ENCODE data around the gene ULK4.
"Not testable (repeated sequence)": the region's sequence is repeated elsewhere in the genome, so short reads cannot be mapped to it uniquely, and the experiment has no call there.

Gene ULK4

GRCh38 chr3:41592753-41593510 lies 369.0 kb downstream of the ULK4 start:
- in situ Hi-C loops (cut with HindIII; ENCODE audit: low sequenced_read_pairs), result no loop called here

- in situ Hi-C loops (cut with HindIII; ENCODE audit: low sequenced_read_pairs), result no loop called here
Measured at GRCh38 chr3:41583014-41583413, 378.9 kb downstream of the ULK4 start.

- in situ Hi-C loops (cut with HindIII; ENCODE audit: low sequenced_read_pairs), result no loop called here
Measured at GRCh38 chr3:41581700-41582099, 380.2 kb downstream of the ULK4 start.

DNA sequence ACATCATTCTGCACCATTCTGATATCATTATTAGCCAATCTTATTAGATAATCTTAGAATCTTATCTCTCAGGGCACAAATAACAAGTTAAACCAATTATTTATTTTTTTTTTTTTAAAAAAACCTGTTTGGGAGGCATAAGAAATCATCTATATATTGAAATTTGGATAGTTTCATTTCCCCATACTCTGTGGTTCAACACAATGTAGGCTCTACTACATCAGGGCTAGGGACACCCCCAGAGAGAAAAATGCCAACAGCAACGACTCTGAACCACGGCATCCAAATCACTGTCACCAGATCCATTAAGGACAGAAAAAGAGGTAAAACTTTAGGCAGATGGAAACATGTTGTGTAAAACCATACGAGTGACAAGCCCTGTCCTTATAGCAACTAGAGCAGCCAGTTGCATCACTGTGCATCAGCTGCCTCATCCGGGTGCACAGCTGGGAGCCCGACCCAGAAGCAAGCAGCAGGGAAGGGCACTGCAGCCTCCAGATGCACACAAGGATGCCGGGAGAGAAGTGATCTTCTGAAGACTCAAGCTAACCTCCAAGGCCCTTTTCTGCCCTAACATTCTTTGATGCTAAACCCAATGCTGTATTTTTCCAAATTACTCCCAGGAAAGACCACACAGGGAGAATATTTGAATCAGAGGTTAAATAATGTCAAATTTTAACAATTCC lies 381.5 kb downstream of the ULK4 start:
- in situ Hi-C loops (cut with HindIII; ENCODE audit: low sequenced_read_pairs), result no loop called here

DNA sequence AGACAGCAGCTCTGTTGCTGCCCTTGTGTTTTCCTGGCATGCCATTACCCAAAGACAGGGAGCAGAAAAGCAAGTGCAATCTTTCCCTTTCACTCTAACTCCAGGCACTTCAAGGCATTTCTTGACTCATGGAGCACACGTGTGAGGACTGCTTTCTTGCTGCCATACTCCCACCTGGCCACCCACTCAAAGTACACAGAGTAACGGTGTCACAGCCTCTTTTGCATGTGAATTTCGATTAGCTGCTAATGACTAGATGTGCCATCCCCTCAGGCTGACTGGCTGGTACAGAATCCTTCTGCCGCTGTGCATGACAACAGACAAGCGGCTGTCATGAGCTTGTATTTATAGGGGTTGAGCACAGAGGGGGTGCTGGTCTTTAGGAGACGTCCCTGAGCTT lies 382.0 kb downstream of the ULK4 start:
- in situ Hi-C loops (cut with HindIII; ENCODE audit: low sequenced_read_pairs), result no loop called here

DNA sequence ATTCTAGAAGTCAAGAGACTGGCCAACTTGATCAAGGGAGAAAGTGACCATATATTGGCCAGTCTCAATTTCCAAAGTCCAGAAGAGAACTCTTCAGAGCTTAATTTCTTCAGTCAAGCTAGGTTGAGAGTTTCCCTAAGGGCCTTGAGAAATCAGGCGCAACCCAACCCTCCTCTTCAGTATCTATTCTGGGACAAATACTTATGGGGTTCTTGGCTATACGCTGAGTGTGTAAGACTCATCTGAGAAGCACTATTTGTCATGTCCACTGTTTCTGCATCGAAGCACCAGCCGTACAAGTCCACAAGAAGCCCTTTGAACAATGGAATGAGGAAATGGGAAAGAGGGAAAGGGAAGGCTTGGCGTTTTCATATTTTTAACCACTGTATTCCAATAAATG lies 383.1 kb downstream of the ULK4 start:
- in situ Hi-C loops (cut with HindIII; ENCODE audit: low sequenced_read_pairs), result no loop called here

DNA sequence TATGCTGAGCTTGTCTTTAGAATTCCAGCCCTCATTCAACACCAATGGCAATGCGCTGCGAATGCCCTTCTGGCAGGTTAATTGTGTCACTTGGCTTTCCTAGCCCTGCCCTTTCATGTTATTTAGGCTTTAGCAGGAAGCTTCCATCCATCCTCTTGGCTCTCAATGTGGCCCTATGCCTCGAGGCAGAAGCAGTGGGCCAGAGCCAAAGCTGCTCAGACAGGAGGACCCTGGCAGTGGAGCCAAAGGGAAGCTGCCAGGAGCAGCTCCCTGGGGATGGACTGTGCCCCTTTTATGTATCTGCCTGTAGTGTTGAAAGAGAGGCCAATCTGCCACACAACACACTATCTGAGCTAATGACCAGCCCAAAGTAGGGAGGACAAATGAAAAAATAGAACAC lies 386.2 kb downstream of the ULK4 start:
- in situ Hi-C loops (cut with HindIII; ENCODE audit: low sequenced_read_pairs), result no loop called here

DNA sequence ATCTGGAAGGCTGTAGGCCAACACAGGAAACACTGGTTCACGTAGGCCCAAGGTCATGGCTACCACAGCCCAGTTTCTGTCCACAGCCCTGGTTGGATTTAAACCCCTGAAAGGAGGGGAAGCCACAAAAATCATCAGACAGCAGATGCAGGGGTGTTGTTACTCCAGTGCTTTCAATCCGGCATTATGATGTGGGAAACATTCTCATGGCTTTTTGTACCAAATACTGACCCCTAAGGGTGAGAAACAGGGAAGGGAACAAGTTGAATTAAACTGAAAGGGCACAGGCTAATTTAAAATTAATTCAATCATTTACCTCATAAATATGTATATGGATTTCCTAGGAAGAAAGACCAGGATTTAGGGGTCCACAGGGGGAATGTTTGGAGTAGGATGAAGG lies 387.0 kb downstream of the ULK4 start:
- in situ Hi-C loops (cut with HindIII; ENCODE audit: low sequenced_read_pairs), result no loop called here

- in situ Hi-C loops (cut with HindIII; ENCODE audit: low sequenced_read_pairs), result no loop called here
Measured at GRCh38 chr3:41573591-41573990, 388.3 kb downstream of the ULK4 start.

DNA sequence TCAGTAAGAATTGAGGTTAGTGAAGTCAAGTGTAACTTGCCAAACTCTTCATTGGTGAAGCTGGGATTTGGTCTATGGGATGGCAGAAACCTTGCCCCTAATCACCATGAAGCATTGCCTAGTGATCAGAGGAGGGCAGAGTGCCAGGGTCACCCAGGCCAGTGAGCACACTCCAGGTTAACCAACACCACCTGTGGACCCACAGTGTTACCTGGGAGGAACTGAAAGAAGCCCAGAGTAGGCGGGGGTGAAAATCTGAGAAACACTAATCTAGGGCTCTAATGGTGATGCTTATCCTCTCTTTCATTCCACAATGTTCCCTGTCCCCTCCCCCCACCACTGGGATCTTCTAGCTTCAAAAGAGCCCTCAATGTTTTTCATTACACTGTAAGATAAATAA lies 389.8 kb downstream of the ULK4 start:
- in situ Hi-C loops (cut with HindIII; ENCODE audit: low sequenced_read_pairs), result no loop called here

DNA sequence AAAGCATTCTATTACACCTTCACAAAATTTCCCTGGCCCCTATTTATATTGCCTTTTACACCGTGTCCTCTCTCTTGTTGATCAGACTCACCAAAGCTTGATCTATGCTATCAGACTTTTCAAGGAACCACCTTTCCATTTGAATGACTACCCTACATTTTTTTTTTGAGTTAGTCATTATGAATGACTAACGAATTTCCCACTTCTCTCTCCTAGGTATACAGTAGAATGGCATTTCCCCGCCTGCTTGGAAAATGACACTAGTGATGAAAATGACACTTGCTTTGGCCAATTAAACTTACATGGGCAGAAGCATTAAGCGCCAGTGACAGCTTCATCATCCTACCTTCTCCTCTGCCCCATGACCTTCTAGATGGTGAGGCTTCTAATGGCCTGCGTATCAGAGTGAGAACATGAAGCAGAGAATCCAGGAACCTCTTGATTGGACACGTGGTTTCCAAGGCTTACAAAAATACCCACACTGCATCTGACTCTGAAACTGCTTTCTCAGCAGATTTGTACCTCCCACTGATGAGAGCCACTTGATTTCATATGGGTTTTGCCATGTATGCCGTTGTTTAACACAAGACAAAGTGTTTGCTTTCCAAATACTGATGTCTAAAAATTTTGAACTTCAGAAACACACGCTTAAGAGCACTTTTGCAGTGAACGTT lies 392.1 kb downstream of the ULK4 start:
- in situ Hi-C loops (cut with HindIII; ENCODE audit: low sequenced_read_pairs), result no loop called here

GRCh38 chr3:41565948-41566514 lies 395.9 kb downstream of the ULK4 start:
- in situ Hi-C loops (cut with HindIII; ENCODE audit: low sequenced_read_pairs), result no loop called here

DNA sequence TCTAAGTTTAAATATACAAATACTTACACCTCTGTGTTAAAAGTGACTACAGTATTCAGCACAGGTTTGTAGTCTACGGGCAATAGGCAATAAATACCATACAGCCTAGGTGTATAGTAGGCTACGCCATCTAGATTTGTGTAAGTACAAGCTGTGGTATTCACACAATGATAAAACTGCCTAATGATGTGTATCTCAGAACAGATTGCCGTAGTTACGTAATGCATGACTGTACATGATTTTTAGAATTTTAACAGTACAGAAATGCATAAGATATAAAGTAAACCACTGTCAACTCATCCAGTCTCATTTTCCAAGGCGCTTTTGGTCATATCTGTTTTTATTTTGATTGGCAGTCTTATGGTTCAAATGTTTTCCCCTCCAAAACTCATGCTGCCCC lies 396.9 kb downstream of the ULK4 start:
- in situ Hi-C loops (cut with HindIII; ENCODE audit: low sequenced_read_pairs), result no loop called here

DNA sequence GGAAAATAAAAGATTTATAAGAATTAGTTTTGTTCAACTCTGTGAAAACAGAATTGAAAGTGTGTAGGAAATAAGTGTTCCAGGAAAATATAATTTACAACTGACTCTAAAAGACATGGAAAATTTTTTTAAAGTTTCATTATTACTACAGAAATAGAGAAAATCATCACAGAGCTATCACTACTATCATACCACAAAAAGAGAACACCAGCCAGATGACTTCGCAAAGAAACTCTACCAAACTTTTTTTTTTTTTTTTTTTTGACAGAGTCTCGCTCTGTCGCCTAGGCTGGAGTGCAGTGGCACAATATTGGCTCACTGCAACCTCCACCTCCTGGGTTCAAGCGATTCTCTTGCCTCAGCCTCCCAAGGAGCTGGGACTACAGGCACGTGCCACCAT lies 405.7 kb downstream of the ULK4 start:
- in situ Hi-C loops (cut with HindIII; ENCODE audit: low sequenced_read_pairs), result not testable (repeated sequence)

- in situ Hi-C loops (cut with HindIII; ENCODE audit: low sequenced_read_pairs), result no loop called here
Measured at GRCh38 chr3:41532976-41533375, 428.9 kb downstream of the ULK4 start.

GRCh38 chr3:41526995-41527573 lies 434.8 kb downstream of the ULK4 start:
- in situ Hi-C loops (cut with HindIII; ENCODE audit: low sequenced_read_pairs), result loop anchor here (5.0 kb wide), 1 partner anchor 50 kb away; no protein-coding TSS in a partner anchor

DNA sequence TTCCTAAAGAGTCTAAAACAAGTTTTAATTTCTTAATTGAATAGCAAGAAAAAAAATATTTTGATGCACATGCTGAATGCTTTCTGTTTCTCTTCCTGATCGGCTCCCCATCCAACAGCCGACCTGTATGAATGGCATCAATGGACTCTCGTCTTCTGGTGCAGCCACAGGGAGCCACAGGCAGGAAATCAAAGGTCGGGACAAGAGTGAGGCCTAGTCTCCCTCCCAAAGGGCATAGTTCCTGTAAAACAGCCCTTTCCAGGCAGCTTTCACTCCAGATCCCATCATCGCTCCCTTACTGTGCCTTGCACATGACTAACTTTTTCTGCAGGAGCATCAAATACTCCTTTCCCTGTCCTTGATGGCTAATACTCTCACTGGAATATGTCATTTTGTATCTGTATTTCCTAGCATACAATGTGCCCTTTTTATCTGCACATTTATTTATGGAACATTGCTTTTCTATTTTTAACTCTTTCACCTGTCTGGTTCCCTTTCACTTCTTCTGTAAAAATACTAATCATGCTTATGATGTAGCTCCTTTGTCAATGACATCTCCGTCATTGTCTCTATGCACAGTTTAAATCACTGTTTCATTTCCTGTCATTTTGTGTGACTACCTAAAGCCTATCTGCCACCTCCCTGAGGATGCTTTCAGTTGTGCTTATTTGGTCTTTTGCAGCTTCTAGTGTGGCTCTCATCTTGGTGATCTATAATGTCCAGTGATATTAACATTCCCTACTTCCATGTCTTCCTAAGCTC lies 436.4 kb downstream of the ULK4 start:
- in situ Hi-C loops (cut with HindIII; ENCODE audit: low sequenced_read_pairs), result loop anchor here (5.0 kb wide), 1 partner anchor 48 kb away; no protein-coding TSS in a partner anchor

- in situ Hi-C loops (cut with HindIII; ENCODE audit: low sequenced_read_pairs), result no loop called here
Measured at GRCh38 chr3:41523897-41524296, 438.0 kb downstream of the ULK4 start.

- in situ Hi-C loops (cut with HindIII; ENCODE audit: low sequenced_read_pairs), result no loop called here
Measured at GRCh38 chr3:41522612-41523011, 439.3 kb downstream of the ULK4 start.

- in situ Hi-C loops (cut with HindIII; ENCODE audit: low sequenced_read_pairs), result no loop called here
Measured at GRCh38 chr3:41521010-41521655, 440.8 kb downstream of the ULK4 start.

Measured in endothelial cell of hepatic sinusoid (primary cell).